Kidney (tissue), 14 donors: Measurements from ENCODE around the gene NHS. TPM values are rescaled to one million over a fixed set of nuclear protein-coding genes. Genes with fewer than 3 reads are reported as not detected.

Experiments used
- DNase-seq, 5 donors: peaks; one replicate each; pipeline ENCODE4 v3.0.0-alpha.2; 2013 to 2020
- FAIRE-seq: peaks from 2 replicates; lab custom pipeline; 2012; peaks lifted over from hg19 to GRCh38; lab: Jason Lieb, UNC
- H3K27ac ChIP-seq, 2 donors: one replicate each; pipeline ENCODE4 v1.7.0; 2013; ENCODE audit warnings: low read depth in 2 of 2, low read length in 2 of 2, inconsistent platforms in 1 of 2
- H3K27me3 ChIP-seq: one replicate; pipeline ENCODE4 v1.7.1; 2013; ENCODE audit warnings: low read length, inconsistent platforms; ENCODE audit not compliant: control insufficient read depth, insufficient read depth
- H3K36me3 ChIP-seq, 3 donors: one replicate each; pipeline versions ENCODE4 v1.7.0 to v1.7.1; 2013; ENCODE audit warnings: low read length in 3 of 3, control low read depth in 1 of 3, inconsistent platforms in 1 of 3; ENCODE audit not compliant: insufficient read depth in 3 of 3, control insufficient read depth in 2 of 3
- H3K4me1 ChIP-seq, 3 donors: one replicate each; pipeline versions ENCODE4 v1.7.0 to v1.7.1; 2013; ENCODE audit warnings: low read length in 3 of 3, inconsistent platforms in 1 of 3, low read depth in 1 of 3; ENCODE audit not compliant: control insufficient read depth in 2 of 3, insufficient read depth in 2 of 3
- H3K4me3 ChIP-seq, 3 donors: one replicate each; pipeline versions ENCODE4 v1.7.0 to v1.8.1; 2013; ENCODE audit warnings: low read length in 3 of 3, control low read depth in 1 of 3, inconsistent platforms in 1 of 3
- H3K9ac ChIP-seq, 3 donors: one replicate each; pipeline versions ENCODE4 v1.7.0 to v1.7.1; 2013; ENCODE audit warnings: low read length in 3 of 3, control low read depth in 1 of 3, inconsistent platforms in 1 of 3
- H3K9me3 ChIP-seq, 3 donors: one replicate each; pipeline versions ENCODE4 v1.7.0 to v1.7.1; 2013; ENCODE audit warnings: low read length in 3 of 3, control low read depth in 1 of 3, inconsistent platforms in 1 of 3; ENCODE audit not compliant: control insufficient read depth in 2 of 3, insufficient read depth in 1 of 3
- CTCF ChIP-seq: IDR thresholded peaks from 3 replicates; pipeline ENCODE4 v1.5.1; 2012; ENCODE audit warnings: mild to moderate bottlenecking, moderate library complexity, borderline replicate concordance; ENCODE audit not compliant: insufficient read depth; ENCODE audit errors: extremely low read depth
- intact Hi-C: fragments of 100-400 bp; cut with DNase I; formaldehyde crosslinking; loops from one replicate; pipeline ENCODE4 v1.11.1; 2022
- polyA plus RNA-seq: library from polyadenylated mRNA; stranded (reverse); fragments of 350-450 nt; fragmentation: Illumina TruSeq; extraction: RNeasy Lipid Tissue Mini Kit (QIAGEN cat#74804); gene quantifications from one replicate; pipeline ENCODE4 v1.2.3, GENCODE V29; 2014; ENCODE audit warnings: low read depth, low replicate concordance; ENCODE audit not compliant: insufficient read depth
- total RNA-seq: library from RNA; stranded (reverse); fragmentation: NEBNext Ultra II Directional; extraction: Animal tissue kit (Norgen Biotek cat#: 25700); gene quantifications from one replicate; pipeline ENCODE4 v1.2.1, GENCODE V29; 2021
- donor health status: control.
- donor health status: control.
- donor health status: control.
- donor health status: control.
- donor health status: control.
- donor health status: DM: yes; HTN: yes; CAD: no.
- donor health status: Normal renal cell carcinoma (clear cell type).

The NHS gene
- total and polyA plus RNA-seq, 2 donors from 2014 or later = 3.1 to 28.9 TPM

- no peak for FAIRE-seq
Measured at GRCh38 chrX:17643528-17643927, 268.5 kb downstream of the NHS start.

GRCh38 chrX:17644001-17644400 lies 269.0 kb downstream of the NHS start:
- Histone ChIP-seq H3K27ac (no peak overlapping the region), H3K4me1 (no peaks in the 10 kb centered on the region), H3K36me3 (no peaks in the 10 kb centered on the region), H3K4me3 (no peak overlapping the region), H3K27me3 (no peaks in the 10 kb centered on the region), H3K9me3 (no peaks in the 10 kb centered on the region), H3K9ac (no peak overlapping the region)
- intact Hi-C loops = no loop called here
- FAIRE-seq (no peak), DNase-seq (no peak)
- TF ChIP-seq CTCF = no peak

More at GRCh38 chrX:17643528-17643927, 268.5 kb downstream of the NHS start:
- Histone ChIP-seq H3K27ac (no peak overlapping the region), H3K4me1 (no peaks in the 10 kb centered on the region), H3K36me3 (no peaks in the 10 kb centered on the region), H3K4me3 (no peak overlapping the region), H3K27me3 (no peaks in the 10 kb centered on the region), H3K9me3 (no peaks in the 10 kb centered on the region), H3K9ac (no peak overlapping the region)
- no peak for DNase-seq
- intact Hi-C loops = no loop called here
- TF ChIP-seq CTCF = no peak

- DNase-seq = no peak
- no peak for FAIRE-seq
- intact Hi-C loops = no loop called here
- H3K27ac ChIP-seq = no peak overlapping the region
- no peaks in the 10 kb centered on the region for H3K36me3 ChIP-seq
- no peak overlapping the region for H3K9ac ChIP-seq
- no peak for TF ChIP-seq CTCF
- H3K4me1 ChIP-seq = peaks cover 0 to 2% (median 0%) of the 10 kb centered on the region in 3 donors
- H3K9me3 ChIP-seq = no peaks in the 10 kb centered on the region
- no peak overlapping the region for H3K4me3 ChIP-seq
- peaks cover 2% of the 10 kb centered on the region for H3K27me3 ChIP-seq
Measured at GRCh38 chrX:17654116-17654515, 279.1 kb downstream of the NHS start.
